K562 (cell line): ENCODE results near the gene OR8G5. TPM values are rescaled to one million over a fixed set of nuclear protein-coding genes. Genes with fewer than 3 reads are reported as not detected.

Experiments used
- MEIS2 ChIP-seq: fragments of 450-650 bp; IDR thresholded peaks from 2 replicates; pipeline ENCODE4 v1.6.1; 2014; ENCODE audit warnings: mild to moderate bottlenecking; ENCODE audit not compliant: partially characterized antibody
- NFIC ChIP-seq: fragments of 450-650 bp; IDR thresholded peaks from 2 replicates; pipeline ENCODE4 v1.6.1; 2017; ENCODE audit warnings: mild to moderate bottlenecking, inconsistent platforms
- NUFIP1 ChIP-seq: fragments of 450-650 bp; IDR thresholded peaks from 2 replicates; pipeline ENCODE4 v1.6.1; 2018; ENCODE audit not compliant: partially characterized antibody
- polyA plus RNA-seq, 8 experiments: library from polyadenylated mRNA; depleted of rRNA in 4 of 8; stranded (reverse) in 5 of 8; unstranded in 3 of 8; fragments of >200 nt; fragmentation: Nextera tagmentation in 2 of 8; fragmentation: Illumina TruSeq in 1 of 8; extraction: Ambion mirVana in 2 of 8; extraction: Trizol in 1 of 8; gene quantifications; 2 replicates each; pipeline versions ENCODE4 v1.2.1 to v1.2.3, GENCODE V29; 2011 to 2014; ENCODE audit warnings: inconsistent platforms in 1 of 8, missing spikeins in 1 of 8
- total RNA-seq, 7 experiments: library from RNA; depleted of rRNA in 6 of 7; stranded (reverse); fragments of >200 nt in 6 of 7; fragmentation: Illumina TruSeq in 2 of 7; extraction: Trizol in 2 of 7; gene quantifications; 2 replicates each; pipeline versions ENCODE4 v1.2.1 to v1.2.3, GENCODE V29; 2011 to 2021; ENCODE audit warnings: low replicate concordance in 1 of 7
- TF ChIP-seq, protein P1 (sequence below): sonication (generic); formaldehyde crosslinking; IDR thresholded peaks from 2 replicates; pipeline ENCODE4 v1.8.1; 2023; ENCODE audit warnings: missing genetic modification reagents, mild to moderate bottlenecking, borderline replicate concordance
- TF ChIP-seq, protein P2 (sequence below): fragments of 250-450 bp; sonication (Bioruptor Pico); IDR thresholded peaks from 2 replicates; pipeline ENCODE4 v1.8.0; 2021; ENCODE audit warnings: moderate library complexity, mild to moderate bottlenecking, inconsistent platforms

OR8G5 gene
- total and polyA plus RNA-seq, 9 of the 15 experiments (the other 6 are each of a cell fraction or from before 2014, with no cell fraction given) = 0.18 to 3.8 (median 1.7) TPM

DNA sequence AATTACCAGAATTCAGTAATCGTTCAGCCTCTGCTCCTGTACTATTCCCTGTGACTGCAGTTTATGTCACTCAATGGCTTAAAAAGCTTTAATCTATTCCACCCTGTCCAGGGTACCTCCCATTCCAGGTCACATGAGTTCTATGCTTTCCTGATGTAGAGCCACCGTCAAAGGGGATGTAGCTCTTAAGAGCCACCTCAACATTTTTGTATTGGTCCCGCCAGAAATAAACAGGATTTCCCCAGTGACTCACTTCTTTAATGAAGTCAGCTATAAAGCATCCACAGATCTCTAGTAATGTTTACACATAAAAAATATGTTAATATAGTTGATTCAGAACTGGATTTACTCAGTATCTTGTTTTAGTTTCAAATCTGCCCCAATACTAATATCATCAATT lies 58.9 kb downstream of the OR8G5 start (continued):
- TF ChIP-seq, protein P1, sequence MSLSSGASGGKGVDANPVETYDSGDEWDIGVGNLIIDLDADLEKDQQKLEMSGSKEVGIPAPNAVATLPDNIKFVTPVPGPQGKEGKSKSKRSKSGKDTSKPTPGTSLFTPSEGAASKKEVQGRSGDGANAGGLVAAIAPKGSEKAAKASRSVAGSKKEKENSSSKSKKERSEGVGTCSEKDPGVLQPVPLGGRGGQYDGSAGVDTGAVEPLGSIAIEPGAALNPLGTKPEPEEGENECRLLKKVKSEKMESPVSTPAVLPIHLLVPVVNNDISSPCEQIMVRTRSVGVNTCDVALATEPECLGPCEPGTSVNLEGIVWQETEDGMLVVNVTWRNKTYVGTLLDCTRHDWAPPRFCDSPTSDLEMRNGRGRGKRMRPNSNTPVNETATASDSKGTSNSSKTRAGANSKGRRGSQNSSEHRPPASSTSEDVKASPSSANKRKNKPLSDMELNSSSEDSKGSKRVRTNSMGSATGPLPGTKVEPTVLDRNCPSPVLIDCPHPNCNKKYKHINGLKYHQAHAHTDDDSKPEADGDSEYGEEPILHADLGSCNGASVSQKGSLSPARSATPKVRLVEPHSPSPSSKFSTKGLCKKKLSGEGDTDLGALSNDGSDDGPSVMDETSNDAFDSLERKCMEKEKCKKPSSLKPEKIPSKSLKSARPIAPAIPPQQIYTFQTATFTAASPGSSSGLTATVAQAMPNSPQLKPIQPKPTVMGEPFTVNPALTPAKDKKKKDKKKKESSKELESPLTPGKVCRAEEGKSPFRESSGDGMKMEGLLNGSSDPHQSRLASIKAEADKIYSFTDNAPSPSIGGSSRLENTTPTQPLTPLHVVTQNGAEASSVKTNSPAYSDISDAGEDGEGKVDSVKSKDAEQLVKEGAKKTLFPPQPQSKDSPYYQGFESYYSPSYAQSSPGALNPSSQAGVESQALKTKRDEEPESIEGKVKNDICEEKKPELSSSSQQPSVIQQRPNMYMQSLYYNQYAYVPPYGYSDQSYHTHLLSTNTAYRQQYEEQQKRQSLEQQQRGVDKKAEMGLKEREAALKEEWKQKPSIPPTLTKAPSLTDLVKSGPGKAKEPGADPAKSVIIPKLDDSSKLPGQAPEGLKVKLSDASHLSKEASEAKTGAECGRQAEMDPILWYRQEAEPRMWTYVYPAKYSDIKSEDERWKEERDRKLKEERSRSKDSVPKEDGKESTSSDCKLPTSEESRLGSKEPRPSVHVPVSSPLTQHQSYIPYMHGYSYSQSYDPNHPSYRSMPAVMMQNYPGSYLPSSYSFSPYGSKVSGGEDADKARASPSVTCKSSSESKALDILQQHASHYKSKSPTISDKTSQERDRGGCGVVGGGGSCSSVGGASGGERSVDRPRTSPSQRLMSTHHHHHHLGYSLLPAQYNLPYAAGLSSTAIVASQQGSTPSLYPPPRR (CRISPR knock-in tag) = no peak
- TF ChIP-seq NFIC = no peak
- TF ChIP-seq MEIS2 = peak; percentile 12
- TF ChIP-seq, protein P2, sequence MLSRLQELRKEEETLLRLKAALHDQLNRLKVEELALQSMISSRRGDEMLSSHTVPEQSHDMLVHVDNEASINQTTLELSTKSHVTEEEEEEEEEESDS (CRISPR knock-in tag) = no peak
- TF ChIP-seq NUFIP1 = no peak

Other genes starting within 250 kb of the OR8G5 start
Only the 7 nearest of the 13 such genes appear.
- gene VWA5A, start 140.9 kb upstream of the OR8G5 start, total RNA-seq (2014; rRNA removed) = 4.3 and 4.6 TPM in 2 replicates
- gene VWA5A, start 140.9 kb upstream of the OR8G5 start, total RNA-seq (2014; rRNA removed; fragmentation: Illumina TruSeq; extraction: Trizol) = 6.0 and 7.4 TPM in 2 replicates
- 8.3 and 8.6 TPM in 2 replicates for gene VWA5A, start 140.9 kb upstream of the OR8G5 start, total RNA-seq (2015; rRNA removed; fragmentation: Illumina TruSeq; extraction: Trizol)
- 4.9 and 5.6 TPM in 2 replicates for gene VWA5A, start 140.9 kb upstream of the OR8G5 start, total RNA-seq (2021)
- 6.0 and 6.1 TPM in 2 replicates for gene VWA5A, start 140.9 kb upstream of the OR8G5 start, polyA plus RNA-seq (2011; rRNA removed)
- 7.7 and 8.6 TPM in 2 replicates for gene VWA5A, start 140.9 kb upstream of the OR8G5 start, polyA plus RNA-seq (2014; fragmentation: Illumina TruSeq; extraction: Trizol)
- gene VWA5A, start 140.9 kb upstream of the OR8G5 start, polyA plus RNA-seq (2014; fragmentation: Nextera tagmentation; extraction: Ambion mirVana) = 10 to 100 TPM in 1 of 2 experiments, 1 to 10 TPM in 1; 9.3 to 19.7 TPM
- gene VWA5A, start 140.9 kb upstream of the OR8G5 start, polyA plus RNA-seq (2014; rRNA removed) = 6.9 and 7.5 TPM in 2 replicates
- 0.73 and 1.7 TPM in 2 replicates for gene OR10D3, start 73.0 kb upstream of the OR8G5 start, total RNA-seq (2014; rRNA removed)
- 2.6 and 2.9 TPM in 2 replicates for gene OR10D3, start 73.0 kb upstream of the OR8G5 start, total RNA-seq (2014; rRNA removed; fragmentation: Illumina TruSeq; extraction: Trizol)
- 2.6 and 2.7 TPM in 2 replicates for gene OR10D3, start 73.0 kb upstream of the OR8G5 start, total RNA-seq (2015; rRNA removed; fragmentation: Illumina TruSeq; extraction: Trizol)
- 1.7 and 2.8 TPM in 2 replicates for gene OR10D3, start 73.0 kb upstream of the OR8G5 start, total RNA-seq (2021)
- gene OR10D3, start 73.0 kb upstream of the OR8G5 start, polyA plus RNA-seq (2011; rRNA removed) = 0.86 and 1.1 TPM in 2 replicates
- 0.18 and 0.27 TPM in 2 replicates for gene OR10D3, start 73.0 kb upstream of the OR8G5 start, polyA plus RNA-seq (2014; fragmentation: Illumina TruSeq; extraction: Trizol)
- under 1 TPM in 1 of 2 experiments, not detected in 1; 0.07 TPM for gene OR10D3, start 73.0 kb upstream of the OR8G5 start, polyA plus RNA-seq (2014; fragmentation: Nextera tagmentation; extraction: Ambion mirVana)
- 0.27 and 0.38 TPM in 2 replicates for gene OR10D3, start 73.0 kb upstream of the OR8G5 start, polyA plus RNA-seq (2014; rRNA removed)
- gene OR8G1, start 15.3 kb upstream of the OR8G5 start, total RNA-seq (2014; rRNA removed) = 0.57 and 0.59 TPM in 2 replicates
- 1.4 and 1.7 TPM in 2 replicates for gene OR8G1, start 15.3 kb upstream of the OR8G5 start, total RNA-seq (2014; rRNA removed; fragmentation: Illumina TruSeq; extraction: Trizol)
- gene OR8G1, start 15.3 kb upstream of the OR8G5 start, total RNA-seq (2015; rRNA removed; fragmentation: Illumina TruSeq; extraction: Trizol) = 0.91 and 1.7 TPM in 2 replicates
- gene OR8G1, start 15.3 kb upstream of the OR8G5 start, total RNA-seq (2021) = 0.44 and 0.54 TPM in 2 replicates
- 0.57 and 0.83 TPM in 2 replicates for gene OR8G1, start 15.3 kb upstream of the OR8G5 start, polyA plus RNA-seq (2011; rRNA removed)
- 0.10 and 0.25 TPM in 2 replicates for gene OR8G1, start 15.3 kb upstream of the OR8G5 start, polyA plus RNA-seq (2014; fragmentation: Illumina TruSeq; extraction: Trizol)
- under 1 TPM in 1 of 2 experiments, not detected in 1; 0.03 TPM for gene OR8G1, start 15.3 kb upstream of the OR8G5 start, polyA plus RNA-seq (2014; fragmentation: Nextera tagmentation; extraction: Ambion mirVana)
- 0.12 and 0.16 TPM in 2 replicates for gene OR8G1, start 15.3 kb upstream of the OR8G5 start, polyA plus RNA-seq (2014; rRNA removed)
- not detected in 2 replicates for gene OR8D1, start 57.6 kb downstream of the OR8G5 start, total RNA-seq (2014; rRNA removed)
- not detected in 2 replicates for gene OR8D1, start 57.6 kb downstream of the OR8G5 start, total RNA-seq (2014; rRNA removed; fragmentation: Illumina TruSeq; extraction: Trizol)
- not detected in 2 replicates for gene OR8D1, start 57.6 kb downstream of the OR8G5 start, total RNA-seq (2015; rRNA removed; fragmentation: Illumina TruSeq; extraction: Trizol)
- gene OR8D1, start 57.6 kb downstream of the OR8G5 start, total RNA-seq (2021) = not detected in 2 replicates
- not detected in 2 replicates for gene OR8D1, start 57.6 kb downstream of the OR8G5 start, polyA plus RNA-seq (2011; rRNA removed)
- gene OR8D1, start 57.6 kb downstream of the OR8G5 start, polyA plus RNA-seq (2014; fragmentation: Illumina TruSeq; extraction: Trizol) = not detected in 2 replicates
- under 1 TPM; 0.08 to 0.55 TPM for gene OR8D1, start 57.6 kb downstream of the OR8G5 start, polyA plus RNA-seq (2014; fragmentation: Nextera tagmentation; extraction: Ambion mirVana)
- gene OR8D1, start 57.6 kb downstream of the OR8G5 start, polyA plus RNA-seq (2014; rRNA removed) = not detected in 2 replicates
- not detected in 2 replicates for gene OR8D2, start 63.8 kb downstream of the OR8G5 start, total RNA-seq (2014; rRNA removed)
- gene OR8D2, start 63.8 kb downstream of the OR8G5 start, total RNA-seq (2014; rRNA removed; fragmentation: Illumina TruSeq; extraction: Trizol) = not detected in 2 replicates
- gene OR8D2, start 63.8 kb downstream of the OR8G5 start, total RNA-seq (2015; rRNA removed; fragmentation: Illumina TruSeq; extraction: Trizol) = not detected in 2 replicates
- not detected in 2 replicates for gene OR8D2, start 63.8 kb downstream of the OR8G5 start, total RNA-seq (2021)
- not detected in 2 replicates for gene OR8D2, start 63.8 kb downstream of the OR8G5 start, polyA plus RNA-seq (2011; rRNA removed)
- gene OR8D2, start 63.8 kb downstream of the OR8G5 start, polyA plus RNA-seq (2014; fragmentation: Illumina TruSeq; extraction: Trizol) = not detected in 2 replicates
- under 1 TPM; 0.06 to 0.21 TPM for gene OR8D2, start 63.8 kb downstream of the OR8G5 start, polyA plus RNA-seq (2014; fragmentation: Nextera tagmentation; extraction: Ambion mirVana)
- not detected in 2 replicates for gene OR8D2, start 63.8 kb downstream of the OR8G5 start, polyA plus RNA-seq (2014; rRNA removed)
- not detected in 2 replicates for gene OR8B2, start 128.1 kb downstream of the OR8G5 start, total RNA-seq (2014; rRNA removed)
- gene OR8B2, start 128.1 kb downstream of the OR8G5 start, total RNA-seq (2014; rRNA removed; fragmentation: Illumina TruSeq; extraction: Trizol) = not detected in 2 replicates
- gene OR8B2, start 128.1 kb downstream of the OR8G5 start, total RNA-seq (2015; rRNA removed; fragmentation: Illumina TruSeq; extraction: Trizol) = not detected in 2 replicates
- gene OR8B2, start 128.1 kb downstream of the OR8G5 start, total RNA-seq (2021) = not detected in 2 replicates
- gene OR8B2, start 128.1 kb downstream of the OR8G5 start, polyA plus RNA-seq (2011; rRNA removed) = not detected in 2 replicates
- not detected in 2 replicates for gene OR8B2, start 128.1 kb downstream of the OR8G5 start, polyA plus RNA-seq (2014; fragmentation: Illumina TruSeq; extraction: Trizol)
- gene OR8B2, start 128.1 kb downstream of the OR8G5 start, polyA plus RNA-seq (2014; fragmentation: Nextera tagmentation; extraction: Ambion mirVana) = under 1 TPM in 1 of 2 experiments, not detected in 1; 0.56 TPM
- gene OR8B2, start 128.1 kb downstream of the OR8G5 start, polyA plus RNA-seq (2014; rRNA removed) = not detected in 2 replicates
- not detected in 2 replicates for gene OR8B3, start 142.6 kb downstream of the OR8G5 start, total RNA-seq (2014; rRNA removed)
- gene OR8B3, start 142.6 kb downstream of the OR8G5 start, total RNA-seq (2014; rRNA removed; fragmentation: Illumina TruSeq; extraction: Trizol) = not detected in 2 replicates
- gene OR8B3, start 142.6 kb downstream of the OR8G5 start, total RNA-seq (2015; rRNA removed; fragmentation: Illumina TruSeq; extraction: Trizol) = not detected in 2 replicates
- gene OR8B3, start 142.6 kb downstream of the OR8G5 start, total RNA-seq (2021) = not detected in 2 replicates
- gene OR8B3, start 142.6 kb downstream of the OR8G5 start, polyA plus RNA-seq (2011; rRNA removed) = not detected in 2 replicates
- gene OR8B3, start 142.6 kb downstream of the OR8G5 start, polyA plus RNA-seq (2014; fragmentation: Illumina TruSeq; extraction: Trizol) = not detected in 2 replicates
- under 1 TPM in 1 of 2 experiments, not detected in 1; 0.13 TPM for gene OR8B3, start 142.6 kb downstream of the OR8G5 start, polyA plus RNA-seq (2014; fragmentation: Nextera tagmentation; extraction: Ambion mirVana)
- gene OR8B3, start 142.6 kb downstream of the OR8G5 start, polyA plus RNA-seq (2014; rRNA removed) = not detected in 2 replicates